GM21619 (cell line): ENCODE measurements around the gene CNTNAP1.

ENCODE experiments used
- ATAC-seq: cut with Tn5 transposase; IDR thresholded peaks from one replicate; pipeline ENCODE4 v1.9.1; 2021; ENCODE audit not compliant: unreplicated experiment

Gene CNTNAP1

GRCh38 chr17:42684929-42685556 is 2.7 kb downstream of the CNTNAP1 start:
- ATAC-seq = no peak

GRCh38 chr17:42685831-42686230 is 3.5 kb downstream of the CNTNAP1 start:
- no peak for ATAC-seq

- no peak for ATAC-seq
Measured at GRCh38 chr17:42686520-42687128, 4.3 kb downstream of the CNTNAP1 start.

GRCh38 chr17:42687707-42688320 is 5.5 kb downstream of the CNTNAP1 start:
- ATAC-seq = no peak

GRCh38 chr17:42690596-42690995 is 8.3 kb downstream of the CNTNAP1 start:
- no peak for ATAC-seq

- no peak for ATAC-seq
Measured at GRCh38 chr17:42691021-42691545, 8.8 kb downstream of the CNTNAP1 start.

GRCh38 chr17:42692489-42692888 is 10.2 kb downstream of the CNTNAP1 start:
- ATAC-seq = no peak

- ATAC-seq = no peak
Measured at GRCh38 chr17:42694524-42694923, 12.2 kb downstream of the CNTNAP1 start.

GRCh38 chr17:42695500-42695899 is 13.2 kb downstream of the CNTNAP1 start:
- ATAC-seq = no peak

GRCh38 chr17:42697108-42697811 is 14.9 kb downstream of the CNTNAP1 start:
- no peak for ATAC-seq

- ATAC-seq = no peak
Measured at GRCh38 chr17:42698736-42699414, 16.5 kb downstream of the CNTNAP1 start.

GRCh38 chr17:42699415-42699740 is 17.0 kb downstream of the CNTNAP1 start:
- no peak for ATAC-seq

GRCh38 chr17:42700586-42701289 is 18.4 kb downstream of the CNTNAP1 start:
- ATAC-seq = no peak

GRCh38 chr17:42702446-42702845 is 20.1 kb downstream of the CNTNAP1 start:
- ATAC-seq = no peak

- ATAC-seq = no peak
Measured at GRCh38 chr17:42704490-42704836, 22.1 kb downstream of the CNTNAP1 start.

- peak; percentile 75 for ATAC-seq
Measured at GRCh38 chr17:42704837-42705494, 22.6 kb downstream of the CNTNAP1 start.

- ATAC-seq = no peak
Measured at GRCh38 chr17:42706732-42707131, 24.4 kb downstream of the CNTNAP1 start.

- no peak for ATAC-seq
Measured at GRCh38 chr17:42708588-42708987, 26.3 kb downstream of the CNTNAP1 start.

- ATAC-seq = no peak
Measured at GRCh38 chr17:42709561-42709960, 27.2 kb downstream of the CNTNAP1 start.

GRCh38 chr17:42720996-42721583 is 38.8 kb downstream of the CNTNAP1 start:
- no peak for ATAC-seq
